Body of pancreas (tissue), 4 donors: Measurements from ENCODE around the gene SLC25A43.

ENCODE experiments used
- CTCF ChIP-seq, 7 experiments: fragments of 450-650 bp in 4 of 7; fragments of 200-600 bp in 3 of 7; sonication (generic) in 3 of 7; IDR thresholded peaks; one replicate each; pipeline ENCODE4 v1.5.1; 2016 to 2019; ENCODE audit warnings: antibody characterized with exemption in 7 of 7
- POLR2A ChIP-seq, 3 donors: fragments of 450-650 bp; IDR thresholded peaks; one replicate each; pipeline ENCODE4 v1.6.1; 2016; ENCODE audit warnings: antibody characterized with exemption in 3 of 3, mild to moderate bottlenecking in 2 of 3

- TF ChIP-seq CTCF (IDR thresholded peaks at IDR 0.05) (no peak), POLR2A (IDR thresholded peaks at IDR 0.05) (no peak)
Measured at GRCh38 chrX:119503484-119503861, 104.3 kb downstream of the SLC25A43 start.
